ENCODE measurements around the gene TANGO6.
"Not testable (repeated sequence)": the region's sequence is repeated elsewhere in the genome, so short reads cannot be mapped to it uniquely, and the experiment has no call there.

The TANGO6 gene

GRCh38 chr16:68954911-68955635 lies 111.7 kb downstream of the TANGO6 start:
- in situ Hi-C loops (cut with MboI; ENCODE audit: low sequenced_read_pairs) = no loop called here

GRCh38 chr16:68960910-68961309 lies 117.6 kb downstream of the TANGO6 start:
- in situ Hi-C loops (cut with MboI; ENCODE audit: low sequenced_read_pairs) = no loop called here

- in situ Hi-C loops (cut with MboI; ENCODE audit: low sequenced_read_pairs) = no loop called here
Measured at GRCh38 chr16:68961778-68962402, 118.6 kb downstream of the TANGO6 start.

GRCh38 chr16:68969338-68969737 lies 126.0 kb downstream of the TANGO6 start:
- in situ Hi-C loops (cut with MboI; ENCODE audit: low sequenced_read_pairs) = no loop called here

- in situ Hi-C loops (cut with MboI; ENCODE audit: low sequenced_read_pairs) = no loop called here
Measured at GRCh38 chr16:68972013-68972412, 128.7 kb downstream of the TANGO6 start.

GRCh38 chr16:68972720-68973119 lies 129.4 kb downstream of the TANGO6 start:
- in situ Hi-C loops (cut with MboI; ENCODE audit: low sequenced_read_pairs) = no loop called here

GRCh38 chr16:68973611-68974120 lies 130.3 kb downstream of the TANGO6 start:
- in situ Hi-C loops (cut with MboI; ENCODE audit: low sequenced_read_pairs) = no loop called here

- in situ Hi-C loops (cut with MboI; ENCODE audit: low sequenced_read_pairs) = no loop called here
Measured at GRCh38 chr16:68978303-68978954, 135.1 kb downstream of the TANGO6 start.

- in situ Hi-C loops (cut with MboI; ENCODE audit: low sequenced_read_pairs) = no loop called here
Measured at GRCh38 chr16:68980695-68981315, 137.5 kb downstream of the TANGO6 start.

GRCh38 chr16:68981971-68982370 lies 138.6 kb downstream of the TANGO6 start:
- in situ Hi-C loops (cut with MboI; ENCODE audit: low sequenced_read_pairs) = no loop called here

GRCh38 chr16:68984467-68984866 lies 141.1 kb downstream of the TANGO6 start:
- in situ Hi-C loops (cut with MboI; ENCODE audit: low sequenced_read_pairs) = no loop called here

GRCh38 chr16:68985268-68985667 lies 141.9 kb downstream of the TANGO6 start:
- in situ Hi-C loops (cut with MboI; ENCODE audit: low sequenced_read_pairs) = no loop called here

- in situ Hi-C loops (cut with MboI; ENCODE audit: low sequenced_read_pairs) = no loop called here
Measured at GRCh38 chr16:68985855-68986254, 142.5 kb downstream of the TANGO6 start.

- in situ Hi-C loops (cut with MboI; ENCODE audit: low sequenced_read_pairs) = no loop called here
Measured at GRCh38 chr16:68987734-68988457, 144.6 kb downstream of the TANGO6 start.

GRCh38 chr16:68990172-68990845 lies 147.0 kb downstream of the TANGO6 start:
- in situ Hi-C loops (cut with MboI; ENCODE audit: low sequenced_read_pairs) = not testable (repeated sequence)

GRCh38 chr16:68991075-68991474 lies 147.7 kb downstream of the TANGO6 start:
- in situ Hi-C loops (cut with MboI; ENCODE audit: low sequenced_read_pairs) = no loop called here

GRCh38 chr16:68992521-68992920 lies 149.2 kb downstream of the TANGO6 start:
- in situ Hi-C loops (cut with MboI; ENCODE audit: low sequenced_read_pairs) = no loop called here

- in situ Hi-C loops (cut with MboI; ENCODE audit: low sequenced_read_pairs) = no loop called here
Measured at GRCh38 chr16:68993456-68993855, 150.1 kb downstream of the TANGO6 start.

GRCh38 chr16:68993885-68994284 lies 150.6 kb downstream of the TANGO6 start:
- in situ Hi-C loops (cut with MboI; ENCODE audit: low sequenced_read_pairs) = no loop called here

GRCh38 chr16:68994324-68994723 lies 151.0 kb downstream of the TANGO6 start:
- in situ Hi-C loops (cut with MboI; ENCODE audit: low sequenced_read_pairs) = no loop called here
